ENCODE measurements around the gene COL5A1.

COL5A1 gene

DNA sequence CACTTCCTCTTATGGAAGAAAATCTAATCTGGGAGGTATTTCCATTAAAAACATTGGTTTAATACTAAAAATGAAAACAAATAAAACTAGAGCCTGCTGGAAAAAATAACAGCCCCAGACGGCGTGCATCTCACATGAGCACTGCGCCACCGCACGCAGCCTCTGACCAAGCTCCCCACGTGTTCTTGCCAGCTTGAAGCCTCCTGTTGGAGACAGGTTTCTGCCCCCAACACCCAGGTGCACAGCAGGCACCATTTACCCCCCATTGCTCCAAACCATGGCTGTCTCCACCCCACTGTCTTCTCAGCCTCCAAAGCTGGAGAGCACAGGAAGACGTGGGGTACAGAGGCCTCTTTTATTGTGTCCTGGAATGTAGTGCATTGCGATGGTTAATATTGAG, 10.7 kb upstream of the COL5A1 start:
- TF ChIP-seq, protein P1, sequence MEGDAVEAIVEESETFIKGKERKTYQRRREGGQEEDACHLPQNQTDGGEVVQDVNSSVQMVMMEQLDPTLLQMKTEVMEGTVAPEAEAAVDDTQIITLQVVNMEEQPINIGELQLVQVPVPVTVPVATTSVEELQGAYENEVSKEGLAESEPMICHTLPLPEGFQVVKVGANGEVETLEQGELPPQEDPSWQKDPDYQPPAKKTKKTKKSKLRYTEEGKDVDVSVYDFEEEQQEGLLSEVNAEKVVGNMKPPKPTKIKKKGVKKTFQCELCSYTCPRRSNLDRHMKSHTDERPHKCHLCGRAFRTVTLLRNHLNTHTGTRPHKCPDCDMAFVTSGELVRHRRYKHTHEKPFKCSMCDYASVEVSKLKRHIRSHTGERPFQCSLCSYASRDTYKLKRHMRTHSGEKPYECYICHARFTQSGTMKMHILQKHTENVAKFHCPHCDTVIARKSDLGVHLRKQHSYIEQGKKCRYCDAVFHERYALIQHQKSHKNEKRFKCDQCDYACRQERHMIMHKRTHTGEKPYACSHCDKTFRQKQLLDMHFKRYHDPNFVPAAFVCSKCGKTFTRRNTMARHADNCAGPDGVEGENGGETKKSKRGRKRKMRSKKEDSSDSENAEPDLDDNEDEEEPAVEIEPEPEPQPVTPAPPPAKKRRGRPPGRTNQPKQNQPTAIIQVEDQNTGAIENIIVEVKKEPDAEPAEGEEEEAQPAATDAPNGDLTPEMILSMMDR (conservative IDR thresholded peaks at IDR 0.05; ENCODE audit: low read depth, low read length) = no peak
- H3K4me3 ChIP-seq (ENCODE audit: low read length) = no peak overlapping the region
- no peak for DNase-seq (ENCODE audit: low read depth)

DNA sequence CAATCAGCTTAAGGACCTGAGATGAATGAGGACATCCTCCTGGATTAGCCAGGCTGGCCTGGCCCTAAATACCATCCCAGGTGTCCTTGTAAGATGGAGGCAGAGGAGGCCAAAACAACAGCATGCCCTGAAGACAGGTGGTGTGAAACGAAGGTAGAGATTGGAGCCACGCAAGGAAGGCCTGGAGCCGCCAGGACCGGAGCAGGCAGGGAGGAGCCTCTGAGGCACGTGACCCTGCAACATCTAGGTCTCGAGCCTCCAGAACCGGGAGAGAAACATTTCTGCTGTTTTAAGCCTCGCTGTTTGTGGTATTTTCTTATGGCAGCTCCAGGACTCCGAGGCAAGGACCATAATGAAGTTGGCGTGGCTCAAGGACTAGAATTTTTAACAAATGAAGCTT, 9.7 kb upstream of the COL5A1 start:
- H3K4me3 ChIP-seq (ENCODE audit: low read length) = no peak overlapping the region
- TF ChIP-seq, protein P1 (conservative IDR thresholded peaks at IDR 0.05; ENCODE audit: low read depth, low read length) = no peak
- no peak for DNase-seq (ENCODE audit: low read depth)

DNA sequence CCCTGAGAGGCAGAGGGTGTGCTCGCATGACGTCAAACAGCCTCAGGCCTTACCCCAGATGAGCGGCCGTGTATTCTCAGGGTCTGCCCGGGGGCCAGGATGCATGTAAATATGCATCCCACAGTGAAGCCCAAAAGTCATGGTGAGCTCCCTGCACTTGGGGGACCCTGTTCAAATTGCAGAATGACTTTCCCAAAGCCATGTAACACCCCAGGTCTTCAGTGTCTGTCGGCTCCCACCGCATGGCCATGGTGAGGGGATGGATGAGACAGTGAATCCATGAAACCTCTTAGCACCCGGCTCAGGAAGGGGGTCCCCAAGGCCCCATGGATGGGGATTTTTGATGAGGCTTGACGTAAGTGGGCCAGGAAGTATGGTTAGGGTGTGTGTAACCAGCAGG, 9.3 kb upstream of the COL5A1 start:
- TF ChIP-seq, protein P1 (conservative IDR thresholded peaks at IDR 0.05; ENCODE audit: low read depth, low read length) = no peak
- no peak overlapping the region for H3K4me3 ChIP-seq (ENCODE audit: low read length)
- no peak for DNase-seq (ENCODE audit: low read depth)

DNA sequence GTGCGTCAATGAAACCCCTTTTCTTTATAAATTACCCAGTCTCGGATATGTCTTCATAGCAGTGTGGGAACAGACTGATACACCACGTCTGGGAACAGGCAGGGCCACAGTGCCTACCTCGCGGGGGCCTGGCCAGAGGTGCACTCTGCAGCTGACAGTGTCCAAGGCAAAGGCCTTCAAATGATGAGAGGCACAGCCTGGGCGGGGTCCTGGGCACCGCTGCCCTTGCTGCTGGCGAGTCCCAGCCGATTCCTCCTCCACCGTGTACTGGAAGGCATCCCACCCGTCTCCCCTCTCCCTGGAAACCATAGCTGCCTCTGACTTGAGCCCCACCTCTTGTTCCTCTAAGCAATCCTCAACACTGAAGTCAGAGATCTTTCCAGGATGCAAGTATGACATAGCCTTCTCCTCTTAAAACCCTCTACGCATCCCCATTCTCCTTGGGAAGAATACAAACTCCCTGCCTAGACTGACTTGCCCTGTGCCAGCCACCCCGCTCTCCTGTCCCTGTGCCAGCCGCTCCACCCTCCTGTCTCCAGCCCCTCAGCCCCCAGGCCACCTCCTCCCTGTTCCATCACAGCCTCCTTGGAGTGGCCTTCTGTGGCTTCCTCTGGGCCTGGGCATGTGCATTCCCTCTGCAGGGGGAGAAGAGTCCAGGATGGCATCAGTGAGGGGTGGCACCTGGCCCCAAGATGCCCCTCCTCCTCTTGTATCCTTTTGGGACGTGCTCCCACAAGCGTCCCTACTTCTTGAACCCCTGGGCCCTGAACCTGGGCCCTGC, 8.1 kb upstream of the COL5A1 start:
- TF ChIP-seq, protein P1 (conservative IDR thresholded peaks at IDR 0.05; ENCODE audit: low read depth, low read length) = no peak
- H3K4me3 ChIP-seq (ENCODE audit: low read length) = no peak overlapping the region
- no peak for DNase-seq (ENCODE audit: low read depth)

DNA sequence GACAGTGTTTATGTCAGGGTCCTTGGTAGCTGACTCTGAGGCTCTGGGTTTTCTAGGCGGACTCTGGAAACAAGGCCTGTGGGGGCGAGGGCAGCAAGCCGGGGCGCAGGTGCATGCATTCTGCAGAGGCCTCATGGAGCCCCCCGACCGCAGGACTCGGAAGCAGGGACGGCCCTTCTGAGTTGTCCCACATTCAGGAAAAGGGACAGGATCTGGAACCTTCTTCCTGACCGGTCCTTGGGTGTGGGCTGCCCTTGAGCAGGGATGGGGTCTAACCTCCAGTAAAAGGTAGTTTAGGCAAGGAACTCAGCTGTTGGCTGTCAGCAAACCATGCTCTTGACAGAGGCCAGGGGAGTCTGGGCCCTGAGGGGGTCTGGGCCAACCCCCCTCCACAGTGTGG, 7.4 kb upstream of the COL5A1 start:
- no peak for DNase-seq (ENCODE audit: low read depth)
- TF ChIP-seq, protein P1 (conservative IDR thresholded peaks at IDR 0.05; ENCODE audit: low read depth, low read length) = no peak
- H3K4me3 ChIP-seq (ENCODE audit: low read length) = no peak overlapping the region

DNA sequence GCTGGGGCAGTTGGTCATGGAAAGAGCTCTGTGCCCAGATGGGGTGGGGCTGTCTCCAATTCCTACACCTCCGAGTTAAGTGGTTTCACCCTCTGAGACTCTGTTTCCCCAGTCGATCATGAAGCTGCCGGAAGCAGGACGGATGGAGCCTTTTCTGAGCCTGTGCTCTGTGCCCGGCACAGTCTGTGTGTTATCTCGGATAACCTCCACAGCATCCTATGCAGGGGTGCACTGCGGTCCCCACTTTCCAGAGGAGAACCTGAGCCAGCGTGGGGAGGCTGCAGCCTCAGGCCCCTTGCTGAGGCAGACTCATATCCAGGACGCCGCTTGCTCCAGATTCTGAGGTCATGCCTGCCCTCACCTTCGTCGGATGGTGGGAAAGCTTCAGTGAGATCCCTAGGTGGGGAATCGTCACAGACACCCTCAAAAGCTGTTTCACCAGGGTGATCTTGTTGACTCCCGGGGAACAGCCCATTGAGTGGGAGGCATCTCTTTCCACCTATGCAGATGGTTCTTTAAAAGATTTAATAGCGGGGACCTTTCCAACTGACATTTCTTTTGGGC, 6.9 kb upstream of the COL5A1 start:
- DNase-seq (ENCODE audit: low read depth) = no peak
- TF ChIP-seq, protein P1 (conservative IDR thresholded peaks at IDR 0.05; ENCODE audit: low read depth, low read length) = no peak
- no peak overlapping the region for H3K4me3 ChIP-seq (ENCODE audit: low read length)
